Ascending aorta (tissue), 2 donors: ENCODE data around the gene ALPP. TPM values are rescaled to one million over a fixed set of nuclear protein-coding genes. Genes with fewer than 3 reads are reported as not detected.
"Not testable (repeated sequence)": the region's sequence is repeated elsewhere in the genome, so short reads cannot be mapped to it uniquely, and the experiment has no call there.

Experiments
- DNase-seq, 2 donors: peaks; one replicate each; pipeline ENCODE4 v3.0.0-alpha.2; 2019; ENCODE audit warnings: low spot score in 2 of 2
- H3K27ac ChIP-seq, 2 donors: fragments of 200-600 bp; sonication (generic); one replicate each; pipeline ENCODE4 v1.5.1; 2016 to 2017; ENCODE audit warnings: mild to moderate bottlenecking in 1 of 2
- H3K27me3 ChIP-seq: fragments of 200-600 bp; sonication (generic); one replicate; pipeline ENCODE4 v1.5.1; 2017
- H3K36me3 ChIP-seq, 2 donors: fragments of 200-600 bp; sonication (generic); one replicate each; pipeline ENCODE4 v1.5.1; 2016
- H3K4me1 ChIP-seq, 2 donors: fragments of 200-600 bp; sonication (generic); one replicate each; pipeline ENCODE4 v1.5.1; 2016 to 2017; ENCODE audit warnings: mild to moderate bottlenecking in 1 of 2
- H3K4me3 ChIP-seq, 2 donors: fragments of 200-600 bp; sonication (generic); one replicate each; pipeline ENCODE4 v1.5.1; 2016 to 2017; ENCODE audit warnings: mild to moderate bottlenecking in 1 of 2
- H3K9me3 ChIP-seq, 2 donors: fragments of 200-600 bp; sonication (generic); one replicate each; pipeline ENCODE4 v1.5.1; 2016
- intact Hi-C: fragments of 100-400 bp; cut with DNase I; formaldehyde crosslinking; loops from one replicate; pipeline ENCODE4 v1.15.1; 2023
- total RNA-seq: library from RNA; depleted of rRNA; stranded (reverse); fragments of >200 nt; gene quantifications from one replicate; pipeline ENCODE4 v1.1.0, GENCODE V29; 2016
- TF ChIP-seq, protein P1 (sequence below), 3 experiments: fragments of 200-600 bp in 2 of 3; fragments of 450-650 bp in 1 of 3; sonication (generic) in 2 of 3; IDR thresholded peaks; one replicate each; pipeline ENCODE4 v1.5.1; 2016 to 2019; ENCODE audit warnings: antibody characterized with exemption in 3 of 3, mild to moderate bottlenecking in 1 of 3, moderate library complexity in 1 of 3

Gene ALPP
- total RNA-seq, 1 donor from 2014 or later = not detected

DNA sequence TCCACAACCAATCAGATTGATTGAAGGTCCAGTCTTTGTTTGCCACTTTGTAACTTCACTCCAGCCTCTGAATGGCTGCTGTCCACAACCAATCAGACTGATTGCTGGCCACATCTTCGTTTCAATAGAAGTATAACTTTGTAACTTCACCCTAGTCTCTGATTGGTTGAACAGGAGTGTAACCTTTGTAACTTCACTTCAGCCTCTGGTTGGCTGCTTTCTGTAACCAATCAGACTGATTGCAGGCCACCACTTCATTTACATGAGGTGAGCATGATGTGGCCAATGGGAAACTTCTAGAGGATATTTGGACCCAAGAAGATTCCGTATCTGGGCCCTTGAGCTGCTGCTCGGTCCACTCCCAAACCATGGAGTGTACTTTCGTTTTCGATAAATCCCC, 16.9 kb upstream of the ALPP start:
- no peak for DNase-seq
- TF ChIP-seq, protein P1, sequence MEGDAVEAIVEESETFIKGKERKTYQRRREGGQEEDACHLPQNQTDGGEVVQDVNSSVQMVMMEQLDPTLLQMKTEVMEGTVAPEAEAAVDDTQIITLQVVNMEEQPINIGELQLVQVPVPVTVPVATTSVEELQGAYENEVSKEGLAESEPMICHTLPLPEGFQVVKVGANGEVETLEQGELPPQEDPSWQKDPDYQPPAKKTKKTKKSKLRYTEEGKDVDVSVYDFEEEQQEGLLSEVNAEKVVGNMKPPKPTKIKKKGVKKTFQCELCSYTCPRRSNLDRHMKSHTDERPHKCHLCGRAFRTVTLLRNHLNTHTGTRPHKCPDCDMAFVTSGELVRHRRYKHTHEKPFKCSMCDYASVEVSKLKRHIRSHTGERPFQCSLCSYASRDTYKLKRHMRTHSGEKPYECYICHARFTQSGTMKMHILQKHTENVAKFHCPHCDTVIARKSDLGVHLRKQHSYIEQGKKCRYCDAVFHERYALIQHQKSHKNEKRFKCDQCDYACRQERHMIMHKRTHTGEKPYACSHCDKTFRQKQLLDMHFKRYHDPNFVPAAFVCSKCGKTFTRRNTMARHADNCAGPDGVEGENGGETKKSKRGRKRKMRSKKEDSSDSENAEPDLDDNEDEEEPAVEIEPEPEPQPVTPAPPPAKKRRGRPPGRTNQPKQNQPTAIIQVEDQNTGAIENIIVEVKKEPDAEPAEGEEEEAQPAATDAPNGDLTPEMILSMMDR (IDR thresholded peaks at IDR 0.05) = no peak
- intact Hi-C loops = no loop called here

DNA sequence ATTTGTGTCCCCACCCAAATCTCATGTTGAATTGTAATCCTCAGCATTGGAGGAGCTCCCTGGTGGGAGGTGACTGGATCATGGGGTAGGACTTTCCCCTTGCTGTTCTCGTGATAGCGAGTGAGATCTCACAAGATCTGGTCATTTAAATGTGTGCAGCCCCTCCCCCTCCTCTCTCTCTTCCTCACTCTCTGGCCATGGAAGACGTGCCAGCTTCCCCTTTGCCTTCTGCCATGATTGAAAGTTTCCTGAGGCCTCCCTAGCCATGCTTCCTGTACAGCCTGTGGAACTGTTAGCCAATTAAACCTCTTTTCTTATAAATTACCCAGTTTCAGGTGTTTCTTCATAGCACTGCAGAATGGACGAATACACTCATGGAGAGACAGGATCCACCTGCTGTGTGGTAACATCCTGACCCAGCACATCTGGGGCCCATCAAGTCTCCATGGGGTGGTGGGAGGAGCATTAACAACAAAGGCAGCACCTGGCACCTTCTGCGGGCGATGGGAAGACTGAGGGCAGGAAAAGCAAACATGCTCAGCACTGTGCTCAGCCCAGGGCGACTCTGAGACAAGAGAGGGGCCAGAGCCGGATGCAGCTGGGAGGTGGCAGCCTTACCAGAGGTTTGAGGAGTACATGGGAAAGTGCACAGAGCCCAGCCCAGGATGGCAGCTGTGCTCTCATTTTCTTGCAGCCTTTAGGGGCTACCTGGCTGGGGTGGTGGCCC, 16.2 kb upstream of the ALPP start:
- Histone ChIP-seq H3K4me1 (no peaks in the 10 kb centered on the region), H3K27me3 (no peaks in the 10 kb centered on the region), H3K4me3 (no peak overlapping the region), H3K36me3 (no peaks in the 10 kb centered on the region), H3K9me3 (no peaks in the 10 kb centered on the region), H3K27ac (no peak overlapping the region)
- TF ChIP-seq, protein P1 (IDR thresholded peaks at IDR 0.05) = no peak
- no peak for DNase-seq
- intact Hi-C loops = no loop called here

More for the DNA sequence above, 16.9 kb upstream of the ALPP start:
- H3K36me3 ChIP-seq = no peaks in the 10 kb centered on the region
- no peaks in the 10 kb centered on the region for H3K9me3 ChIP-seq
- no peak overlapping the region for H3K27ac ChIP-seq
- no peaks in the 10 kb centered on the region for H3K27me3 ChIP-seq
- H3K4me3 ChIP-seq = no peak overlapping the region
- no peaks in the 10 kb centered on the region for H3K4me1 ChIP-seq

DNA sequence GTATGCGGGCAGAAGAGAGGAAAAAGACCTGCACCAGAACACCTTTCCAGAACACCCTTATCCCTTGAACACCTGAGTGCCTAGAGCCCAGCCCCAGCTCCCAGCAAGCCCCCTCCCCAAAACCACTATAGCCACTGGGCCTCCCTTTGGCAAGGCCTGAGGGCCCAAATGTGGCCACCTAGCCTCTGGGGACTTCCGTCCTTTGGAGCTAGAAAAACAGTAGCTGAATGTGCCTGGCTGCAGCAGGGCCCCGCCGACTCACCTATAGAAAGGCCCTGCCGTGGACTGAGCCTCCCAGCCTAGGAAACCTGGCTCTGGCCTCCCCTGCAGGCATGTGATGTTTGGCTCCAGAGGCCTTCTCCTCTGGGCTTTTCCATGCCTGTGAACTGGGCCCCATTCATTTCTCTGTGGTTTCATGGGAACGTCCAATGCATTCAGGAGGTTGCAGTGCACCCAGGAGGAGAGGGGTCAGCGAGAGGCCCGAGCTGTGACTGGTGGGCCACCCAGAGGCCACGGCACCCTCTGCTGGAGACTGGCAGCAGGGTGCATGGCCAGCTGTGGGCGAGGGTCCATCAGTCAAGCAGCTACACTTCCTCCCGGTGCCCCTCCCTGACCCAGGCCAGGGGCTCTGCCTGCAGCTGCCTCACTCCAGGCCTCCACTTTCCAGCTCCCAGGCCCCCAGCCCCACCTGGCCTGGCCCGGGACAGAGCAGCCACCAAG, 15.3 kb upstream of the ALPP start:
- H3K27me3 ChIP-seq, H3K4me1 ChIP-seq, H3K36me3 ChIP-seq, intact Hi-C loops, DNase-seq, H3K9me3 ChIP-seq, H3K27ac ChIP-seq: not testable (repeated sequence)
- H3K4me3 ChIP-seq = peak overlapping the region in 1 of 2 donors; percentile 24

DNA sequence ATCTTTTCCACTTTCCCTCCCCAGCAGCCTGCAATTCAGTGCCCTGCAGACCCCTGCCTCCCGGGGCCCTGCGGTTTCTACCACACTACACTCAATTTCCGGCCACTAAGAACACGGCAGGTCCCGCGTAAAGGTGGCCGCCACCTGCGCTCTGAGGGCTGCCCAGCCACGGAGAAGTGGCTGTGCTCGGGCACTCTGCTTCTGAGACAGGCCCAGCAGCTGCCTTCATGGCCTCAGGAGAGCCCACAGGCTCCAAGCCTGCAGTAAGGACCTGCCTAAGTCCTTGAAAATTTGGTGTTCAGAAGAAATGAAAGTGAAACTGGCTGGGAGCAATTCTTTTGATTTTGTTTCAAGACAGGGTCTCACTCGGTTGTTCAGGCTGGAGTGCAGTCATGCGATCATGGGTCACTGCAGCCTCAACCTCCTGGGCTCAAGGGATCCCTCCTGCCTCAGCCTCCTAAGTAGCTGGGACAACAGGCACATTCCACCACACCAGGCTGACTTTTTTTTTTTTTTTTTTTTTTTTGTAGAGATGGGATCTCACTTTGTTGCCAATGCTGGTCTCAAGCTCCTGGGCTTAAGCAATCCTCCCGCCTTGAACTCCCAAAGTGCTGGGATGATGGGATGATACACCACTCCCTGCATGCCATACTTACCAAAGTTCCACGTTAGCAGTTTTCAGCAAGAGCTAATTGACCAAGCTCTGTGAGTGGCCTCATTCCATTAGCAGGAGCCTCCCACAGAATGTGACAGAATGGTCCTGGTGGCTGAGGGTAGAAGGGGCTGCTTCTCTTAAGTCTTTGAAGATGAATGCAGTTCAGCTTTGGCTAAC, 14.6 kb upstream of the ALPP start:
- Histone ChIP-seq H3K4me3 (peak overlapping the region in 1 of 2 donors; percentile 24), H3K27me3 (no peaks in the 10 kb centered on the region), H3K4me1 (no peaks in the 10 kb centered on the region), H3K36me3 (no peaks in the 10 kb centered on the region), H3K9me3 (no peaks in the 10 kb centered on the region), H3K27ac (no peak overlapping the region)
- TF ChIP-seq, protein P1 (IDR thresholded peaks at IDR 0.05) = no peak
- intact Hi-C loops = no loop called here
- no peak for DNase-seq

DNA sequence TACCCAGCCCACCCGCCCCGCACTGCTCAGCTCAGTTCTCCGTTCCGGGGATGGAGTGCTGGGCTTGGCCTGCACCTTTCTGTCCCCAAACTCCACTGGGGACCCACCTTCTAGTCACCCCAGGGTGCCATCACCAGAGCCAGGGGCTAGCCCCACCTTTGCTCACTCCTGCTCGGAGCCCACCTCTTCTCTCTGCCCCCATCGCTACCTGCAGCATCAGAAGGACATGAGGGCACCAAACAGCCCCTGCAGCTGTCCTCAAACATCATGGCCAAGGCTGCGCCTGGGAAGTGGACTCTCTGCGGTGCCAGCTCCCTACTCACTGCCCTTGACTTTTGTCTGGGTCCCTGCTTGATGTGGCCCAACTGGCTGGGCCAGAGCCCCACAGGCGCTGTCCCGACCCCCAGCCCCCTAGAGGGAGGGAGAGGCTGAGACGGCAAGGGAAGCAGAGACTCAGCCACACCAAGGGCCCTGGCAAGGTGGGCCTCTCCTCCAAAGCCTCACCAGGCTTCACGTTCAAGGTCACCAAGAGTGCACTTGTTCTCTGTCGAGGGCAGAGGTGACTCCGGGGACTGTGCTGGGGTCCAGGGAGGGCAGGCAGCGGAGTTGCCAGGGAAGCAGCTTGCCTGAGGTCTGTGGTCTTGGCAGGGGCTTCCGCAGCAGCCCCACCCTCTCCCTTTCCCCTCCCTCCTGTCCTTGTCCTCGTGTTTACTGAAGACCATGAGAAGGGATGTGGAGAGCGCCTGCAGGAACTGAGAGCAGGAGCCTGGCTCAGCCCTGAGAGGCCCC, 13.6 kb upstream of the ALPP start:
- H3K4me1 ChIP-seq, H3K27ac ChIP-seq, H3K9me3 ChIP-seq, H3K4me3 ChIP-seq, H3K27me3 ChIP-seq, intact Hi-C loops, DNase-seq, H3K36me3 ChIP-seq: not testable (repeated sequence)

DNA sequence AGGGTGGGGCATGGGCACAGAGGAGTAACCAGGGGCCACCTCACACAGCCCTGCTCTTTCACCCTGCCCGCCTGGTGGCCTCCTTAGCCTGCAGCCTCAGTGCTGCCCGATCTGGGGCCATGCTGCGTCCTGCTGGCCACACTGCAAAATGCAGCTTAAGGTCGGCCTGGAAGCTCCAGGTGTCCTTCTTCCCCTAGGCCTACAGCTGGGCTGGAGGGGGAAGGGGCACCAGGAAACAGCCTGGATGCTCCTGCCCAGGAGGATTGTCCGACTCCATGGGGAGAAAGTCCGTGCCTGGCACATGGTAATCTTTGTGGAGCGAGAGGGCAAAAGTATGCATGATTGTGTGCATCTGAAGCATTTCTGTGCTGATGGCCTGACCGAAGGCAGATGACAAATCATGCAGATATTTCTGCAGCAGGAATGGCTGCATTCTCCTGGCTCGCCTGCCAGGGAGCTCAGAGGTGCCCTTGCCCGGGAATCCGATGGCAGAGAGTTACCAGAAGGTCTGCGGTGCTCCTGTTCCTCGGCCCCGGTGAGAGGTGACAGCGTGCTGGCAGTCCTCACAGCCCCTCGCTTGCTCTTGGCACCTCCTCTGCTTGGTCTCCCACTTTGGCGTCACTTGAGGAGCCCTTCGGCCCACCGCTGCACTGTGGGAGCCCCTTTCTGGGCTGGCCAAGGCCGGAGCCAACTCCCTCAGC, 12.8 kb upstream of the ALPP start:
- no peaks in the 10 kb centered on the region for H3K4me1 ChIP-seq
- H3K4me3 ChIP-seq = no peak overlapping the region
- TF ChIP-seq, protein P1 (IDR thresholded peaks at IDR 0.05) = no peak
- no peaks in the 10 kb centered on the region for H3K9me3 ChIP-seq
- DNase-seq = no peak
- intact Hi-C loops = no loop called here
- no peak overlapping the region for H3K27ac ChIP-seq
- no peaks in the 10 kb centered on the region for H3K27me3 ChIP-seq
- H3K36me3 ChIP-seq = no peaks in the 10 kb centered on the region

DNA sequence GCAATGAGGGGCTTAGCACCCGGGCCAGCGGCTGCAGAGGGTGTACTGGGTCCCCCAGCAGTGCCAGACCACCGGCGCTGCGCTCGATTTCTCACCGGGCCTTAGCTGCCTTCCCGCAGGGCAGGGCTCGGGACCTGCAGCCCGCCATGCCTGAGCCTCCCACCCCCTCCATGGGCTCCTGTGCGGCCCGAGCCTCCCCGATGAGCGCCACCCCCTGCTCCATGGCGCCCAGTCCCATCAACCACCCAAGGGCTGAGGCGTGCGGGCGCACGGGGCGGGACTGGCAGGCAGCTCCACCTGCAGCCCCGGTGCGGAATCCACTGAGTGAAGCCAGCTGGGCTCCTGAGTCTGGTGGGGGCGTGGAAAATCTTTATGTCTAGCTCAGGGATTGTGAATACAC, 12.1 kb upstream of the ALPP start:
- H3K4me3 ChIP-seq, intact Hi-C loops, H3K9me3 ChIP-seq, DNase-seq, H3K36me3 ChIP-seq, H3K27ac ChIP-seq, H3K4me1 ChIP-seq, H3K27me3 ChIP-seq: not testable (repeated sequence)
